Thymus (tissue), 11 donors: Measurements from ENCODE around the gene SUSD2. TPM values are rescaled to one million over a fixed set of nuclear protein-coding genes. Genes with fewer than 3 reads are reported as not detected.
"Not testable (repeated sequence)": the region's sequence is repeated elsewhere in the genome, so short reads cannot be mapped to it uniquely, and the experiment has no call there.

Experiments
- DNase-seq, 9 donors: peaks; one replicate each; pipeline ENCODE4 v3.0.0-alpha.2; 2013; ENCODE audit warnings: low spot score in 9 of 9, low read depth in 6 of 9, missing footprints in 1 of 9
- H3K27ac ChIP-seq, 2 donors: one replicate each; pipeline ENCODE4 v1.5.1; 2013; ENCODE audit warnings: control low read depth in 1 of 2, low read depth in 1 of 2, low read length in 1 of 2, mild to moderate bottlenecking in 1 of 2, moderate library complexity in 1 of 2
- H3K27me3 ChIP-seq, 2 donors: one replicate each; pipeline ENCODE4 v1.5.1; 2013; ENCODE audit warnings: low read length in 1 of 2; ENCODE audit not compliant: control insufficient read depth in 2 of 2, insufficient read depth in 1 of 2
- H3K36me3 ChIP-seq, 2 donors: one replicate each; pipeline ENCODE4 v1.5.1; 2013; ENCODE audit warnings: low read length in 1 of 2, mild to moderate bottlenecking in 1 of 2, moderate library complexity in 1 of 2; ENCODE audit not compliant: control insufficient read depth in 2 of 2, insufficient read depth in 2 of 2
- H3K4me1 ChIP-seq, 2 donors: one replicate each; pipeline ENCODE4 v1.5.1; 2013; ENCODE audit warnings: low read length in 2 of 2; ENCODE audit not compliant: control insufficient read depth in 2 of 2, insufficient read depth in 2 of 2
- H3K4me3 ChIP-seq, 2 donors: one replicate each; pipeline ENCODE4 v1.5.1; 2013; ENCODE audit warnings: low read length in 2 of 2, control low read depth in 1 of 2, mild to moderate bottlenecking in 1 of 2
- H3K9me3 ChIP-seq, 2 donors: one replicate each; pipeline ENCODE4 v1.5.1; 2013; ENCODE audit warnings: low read length in 1 of 2, mild to moderate bottlenecking in 1 of 2; ENCODE audit not compliant: control insufficient read depth in 2 of 2, insufficient read depth in 1 of 2
- WGBS: extraction: QIAGEN DNeasy Blood & Tissue Kit; methylation state at CpG from one replicate; pipeline ENCODE4 v1.1.7; 2013; 5-methylcytosine and 5-hydroxymethylcytosine counted together
- polyA plus RNA-seq: library from polyadenylated mRNA; stranded (reverse); fragments of 200-250 nt; gene quantifications from one replicate; pipeline ENCODE4 v1.2.3, GENCODE V29; 2013
- total RNA-seq: library from RNA; stranded (reverse); fragments of 120-200 nt; gene quantifications from one replicate; pipeline ENCODE4 v1.2.4, GENCODE V29; 2013
- donor health status: healthy.

The SUSD2 gene
- total and polyA plus RNA-seq, 2 donors: 0.33 to 4.1 TPM

DNA sequence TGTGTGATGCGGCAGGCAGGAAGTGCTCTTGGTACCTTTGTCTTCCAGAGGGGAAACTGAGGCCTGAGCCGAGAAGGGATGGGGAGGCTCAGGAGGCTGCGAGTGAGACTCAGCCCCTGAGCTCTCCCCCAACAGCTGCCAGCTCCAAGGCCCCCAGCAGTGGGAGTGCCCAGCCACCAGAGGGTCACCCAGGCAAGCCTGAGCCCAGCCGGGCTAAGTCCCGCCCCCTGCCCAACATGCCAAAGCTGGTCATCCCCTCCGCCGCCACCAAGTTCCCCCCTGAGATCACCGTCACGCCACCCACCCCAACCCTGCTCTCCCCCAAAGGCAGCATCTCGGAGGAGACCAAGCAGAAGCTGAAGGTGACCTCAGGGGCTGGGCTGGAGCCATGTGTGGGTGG lies 3.8 kb upstream of the SUSD2 start:
- Histone ChIP-seq H3K4me3 (no peak overlapping the region), H3K36me3 (peaks cover 51 to 57% of the 10 kb centered on the region in 2 donors), H3K4me1 (peaks cover 7 to 10% of the 10 kb centered on the region in 2 donors), H3K27me3 (no peaks in the 10 kb centered on the region), H3K9me3 (peaks cover 0 to 4% of the 10 kb centered on the region in 2 donors), H3K27ac (no peak overlapping the region)
- 98% methylated on average over 10 of the region's 10 CpGs for WGBS
- DNase-seq: no peak

DNA sequence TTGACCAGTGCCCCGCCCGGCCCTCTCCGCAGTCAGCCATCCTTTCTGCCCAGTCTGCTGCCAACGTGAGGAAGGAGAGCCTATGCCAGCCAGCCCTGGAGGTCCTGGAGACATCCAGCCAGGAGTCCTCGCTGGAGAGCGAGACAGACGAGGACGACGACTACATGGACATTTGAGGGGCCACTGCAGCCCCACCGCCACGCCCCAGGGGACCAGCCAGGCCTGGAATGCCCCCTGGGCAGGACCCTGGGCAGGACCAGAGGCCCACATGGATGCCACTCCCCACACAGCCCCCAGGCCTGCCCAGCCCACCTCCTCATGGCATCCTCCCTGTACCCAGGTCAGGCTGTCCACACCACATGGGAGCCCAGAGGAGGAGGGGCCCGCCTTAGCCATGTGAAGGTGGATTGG lies 3.3 kb upstream of the SUSD2 start:
- peak overlapping the region in 1 of 2 donors; percentile 43 for H3K27ac ChIP-seq
- H3K36me3 ChIP-seq: peaks cover 45 to 51% of the 10 kb centered on the region in 2 donors
- H3K27me3 ChIP-seq: no peaks in the 10 kb centered on the region
- H3K4me3 ChIP-seq: no peak overlapping the region
- peaks cover 7 to 10% of the 10 kb centered on the region in 2 donors for H3K4me1 ChIP-seq
- 96% methylated on average over 12 of the region's 12 CpGs for WGBS
- H3K9me3 ChIP-seq: peaks cover 0 to 4% of the 10 kb centered on the region in 2 donors
- DNase-seq: no peak

DNA sequence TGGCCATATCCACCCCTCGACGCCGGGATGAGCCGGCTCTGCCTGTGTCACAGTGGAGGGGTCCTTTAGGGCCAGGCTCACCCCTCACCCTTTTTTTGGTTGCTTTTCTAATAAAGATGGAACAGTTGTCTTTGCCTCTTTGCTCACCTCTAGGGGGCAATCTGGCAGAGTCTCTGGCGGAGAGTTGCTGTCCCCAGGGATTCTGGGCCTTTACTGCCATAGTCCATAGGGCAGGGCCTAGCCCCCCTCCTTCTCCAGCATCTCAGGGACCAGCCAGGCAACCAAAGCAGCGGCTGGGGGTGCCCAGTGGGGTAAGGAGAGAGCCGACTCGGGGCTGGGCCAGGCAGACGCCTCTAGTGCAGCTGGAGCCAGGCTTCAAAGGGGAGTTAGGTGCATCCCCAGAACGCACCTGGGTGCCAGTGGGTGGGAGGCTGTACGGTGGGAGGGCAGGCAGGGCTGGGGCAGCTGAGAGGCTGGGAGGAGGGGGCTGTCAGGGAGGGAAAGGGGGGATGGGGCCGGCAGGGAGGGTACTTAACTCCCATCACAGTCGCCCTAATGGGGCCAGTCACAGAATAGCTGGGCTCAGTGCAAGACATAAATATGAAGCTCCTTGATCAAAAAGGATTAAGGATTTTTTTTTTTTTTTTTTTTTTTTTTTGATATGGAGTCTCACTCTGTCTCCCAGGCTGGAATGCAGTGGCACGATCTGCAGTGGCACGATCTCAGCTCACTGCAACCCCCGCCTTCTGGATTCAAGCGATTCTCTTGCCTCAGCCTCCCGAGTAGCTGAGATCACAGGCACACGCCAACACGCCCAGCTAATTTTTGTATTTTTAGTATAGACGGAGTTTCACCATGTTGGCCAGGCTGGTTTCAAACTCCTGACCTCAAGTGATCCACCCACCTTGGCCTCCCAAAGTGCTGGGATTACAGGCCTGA lies 2.5 kb upstream of the SUSD2 start:
- 73% methylated on average over 21 of the region's 21 CpGs for WGBS
- Histone ChIP-seq H3K4me3 (no peak overlapping the region), H3K27me3 (no peaks in the 10 kb centered on the region), H3K4me1 (peaks cover 7 to 10% of the 10 kb centered on the region in 2 donors), H3K36me3 (peaks cover 41 to 48% of the 10 kb centered on the region in 2 donors), H3K27ac (peak overlapping the region; percentile 25 to 43), H3K9me3 (peaks cover 0 to 4% of the 10 kb centered on the region in 2 donors)
- peak in 5 of 9 donors; percentile 47 to 83 (median 71) for DNase-seq

DNA sequence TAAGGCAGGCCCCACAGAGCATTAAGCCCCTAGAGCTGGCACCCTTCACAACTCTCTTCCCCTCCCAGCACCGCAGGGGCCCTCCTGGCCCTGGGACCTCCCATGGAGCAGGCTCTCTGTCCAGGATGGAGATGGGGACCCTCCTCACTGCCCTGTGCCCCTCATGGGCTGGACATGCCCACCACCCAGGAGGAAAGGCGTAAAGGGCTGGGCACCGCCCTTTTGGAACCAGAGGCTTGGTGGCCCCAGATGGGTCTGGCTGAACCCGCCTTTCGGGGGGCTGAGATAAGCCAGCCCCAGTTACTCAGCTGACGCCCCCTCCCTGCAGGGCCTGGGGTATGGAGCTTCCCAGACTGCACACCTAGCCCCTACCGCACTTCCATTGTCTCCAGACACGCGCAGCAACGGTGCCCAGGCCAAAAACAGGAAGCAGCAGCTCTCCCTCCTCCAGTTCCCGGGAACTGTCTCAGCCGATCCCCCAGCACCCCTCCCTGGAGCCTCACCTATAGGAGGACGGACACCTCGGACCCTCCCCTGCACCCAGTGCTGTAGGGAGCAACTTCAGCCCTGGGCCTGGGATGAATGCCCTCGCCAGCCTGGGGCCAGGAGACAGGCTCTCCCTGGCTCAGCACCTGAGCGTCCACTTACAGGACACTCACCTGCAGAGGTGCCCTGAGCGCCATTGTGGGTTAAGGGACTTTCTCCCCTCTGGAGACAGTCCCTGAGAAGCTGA lies 1.6 kb upstream of the SUSD2 start:
- no peak for DNase-seq
- H3K36me3 ChIP-seq: peaks cover 35 to 39% of the 10 kb centered on the region in 2 donors
- 93% methylated on average over 17 of the region's 17 CpGs for WGBS
- peaks cover 0 to 4% of the 10 kb centered on the region in 2 donors for H3K9me3 ChIP-seq
- H3K4me1 ChIP-seq: peaks cover 7 to 10% of the 10 kb centered on the region in 2 donors
- no peak overlapping the region for H3K27ac ChIP-seq
- no peaks in the 10 kb centered on the region for H3K27me3 ChIP-seq
- no peak overlapping the region for H3K4me3 ChIP-seq

DNA sequence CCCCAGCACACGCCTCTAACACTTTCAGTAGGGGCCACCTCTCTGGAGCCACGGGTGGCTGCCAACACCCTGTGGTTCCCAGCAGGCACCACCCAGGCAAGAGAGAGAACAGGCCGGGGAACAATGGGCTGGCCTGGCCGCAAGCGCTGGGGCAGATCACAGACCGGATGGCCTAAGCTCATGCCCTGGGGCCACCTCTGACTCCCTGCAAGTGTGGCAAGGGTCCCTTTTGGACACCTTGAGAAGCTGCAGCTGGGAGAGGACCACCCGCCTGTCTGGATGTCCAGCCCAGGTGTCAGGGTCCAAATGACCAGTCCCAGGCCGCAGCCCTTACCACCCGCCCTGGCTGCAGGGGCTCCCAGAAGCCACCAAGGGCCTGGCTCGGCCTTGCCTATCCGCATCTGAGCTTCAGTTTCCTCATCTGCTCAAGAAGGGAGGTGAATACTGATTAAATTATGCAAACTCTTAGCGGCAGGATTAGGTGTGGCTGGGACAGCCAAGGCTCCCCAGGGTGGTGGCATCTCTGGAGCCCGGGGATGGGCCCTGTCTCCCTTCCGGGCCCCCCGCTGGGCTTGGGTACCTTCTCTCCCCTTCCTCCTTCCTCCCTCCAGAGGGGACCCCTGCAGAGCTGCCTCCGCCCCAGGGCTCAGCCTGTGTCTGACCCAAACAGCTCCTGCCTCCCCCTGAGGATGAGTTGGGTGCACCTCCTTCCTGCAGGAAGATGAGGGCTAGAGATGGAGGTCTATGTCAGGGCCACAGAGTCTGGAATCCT lies 785 bp upstream of the SUSD2 start:
- 94% methylated on average over 16 of the region's 16 CpGs for WGBS
- Histone ChIP-seq H3K36me3 (peaks cover 27 to 35% of the 10 kb centered on the region in 2 donors), H3K4me1 (peaks cover 7 to 10% of the 10 kb centered on the region in 2 donors), H3K27me3 (no peaks in the 10 kb centered on the region), H3K4me3 (no peak overlapping the region), H3K27ac (peak overlapping the region in 1 of 2 donors; percentile 5), H3K9me3 (peaks cover 0 to 4% of the 10 kb centered on the region in 2 donors)
- DNase-seq: no peak

DNA sequence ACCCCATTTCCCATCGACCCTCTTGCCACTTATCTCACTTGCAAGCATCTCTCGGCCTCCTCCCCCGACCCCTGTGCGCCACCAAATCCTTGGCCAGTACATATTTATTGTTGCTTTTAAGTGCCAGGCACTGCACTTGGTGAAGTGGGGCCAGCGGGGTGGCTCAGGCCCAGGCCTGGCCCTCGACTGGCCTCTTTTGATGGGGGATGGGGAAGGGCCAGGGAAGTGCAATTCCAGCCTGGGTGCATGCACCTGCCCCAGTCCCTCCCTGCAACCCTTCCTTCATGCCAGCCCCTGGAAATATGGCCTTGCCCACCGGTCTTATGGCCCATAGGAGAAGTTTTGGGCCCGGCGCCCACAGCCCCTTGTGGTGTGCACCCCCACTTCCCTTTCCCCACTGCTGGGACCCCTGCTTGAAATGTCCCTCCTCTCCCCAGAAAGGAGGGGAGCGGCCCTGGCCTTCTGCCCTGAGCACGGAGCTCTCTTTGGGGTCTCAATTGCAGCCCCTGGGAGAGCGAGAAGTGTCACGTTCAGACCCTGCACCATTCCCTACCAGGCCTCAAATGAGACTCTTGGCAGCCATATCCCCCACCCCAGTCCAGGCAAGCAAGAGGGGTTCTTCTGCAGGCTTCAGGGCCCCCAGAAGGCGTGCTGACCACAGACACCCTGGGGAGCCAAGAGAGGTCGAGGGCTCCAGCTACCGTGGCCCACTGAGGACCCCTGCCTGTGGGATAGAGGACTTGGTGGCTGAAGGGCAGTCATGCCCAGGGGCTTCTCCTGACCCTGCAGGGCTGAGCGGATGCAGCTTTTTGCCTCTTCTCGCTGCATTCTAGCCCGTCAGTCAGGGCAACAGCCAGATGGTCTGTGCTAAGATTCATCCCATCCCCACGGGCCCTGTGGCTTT lies 961 bp downstream of the SUSD2 start:
- Histone ChIP-seq H3K36me3 (peaks cover 13 to 21% of the 10 kb centered on the region in 2 donors), H3K4me1 (peaks cover 7 to 10% of the 10 kb centered on the region in 2 donors), H3K4me3 (no peak overlapping the region), H3K27me3 (no peaks in the 10 kb centered on the region), H3K27ac (no peak overlapping the region), H3K9me3 (peaks cover 0 to 4% of the 10 kb centered on the region in 2 donors)
- DNase-seq: no peak
- 92% methylated on average over 20 of the region's 20 CpGs for WGBS

DNA sequence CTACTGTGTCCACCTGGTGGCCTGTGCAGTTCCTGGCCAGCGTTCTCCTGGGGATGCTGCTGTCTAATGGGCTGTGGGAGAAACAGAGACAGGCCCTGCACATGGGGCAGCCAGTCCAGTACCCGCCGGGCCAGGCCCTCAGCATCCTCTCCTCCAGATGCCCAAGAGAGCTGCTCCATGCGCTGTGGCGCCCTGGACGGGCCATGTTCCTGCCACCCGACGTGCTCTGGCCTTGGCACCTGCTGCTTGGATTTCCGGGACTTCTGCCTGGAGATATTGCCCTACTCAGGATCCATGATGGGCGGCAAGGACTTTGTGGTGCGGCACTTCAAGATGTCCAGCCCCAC lies 1.6 kb downstream of the SUSD2 start:
- H3K27me3 ChIP-seq, H3K9me3 ChIP-seq, H3K4me3 ChIP-seq, DNase-seq, H3K27ac ChIP-seq: not testable (repeated sequence)
- WGBS: 96% methylated on average over 11 of the region's 11 CpGs
- peaks cover 9 to 16% of the 10 kb centered on the region in 2 donors for H3K36me3 ChIP-seq
- H3K4me1 ChIP-seq: peaks cover 7 to 10% of the 10 kb centered on the region in 2 donors
